ENCODE data around the gene B4GALT2. TPM values are rescaled to one million over a fixed set of nuclear protein-coding genes. Genes with fewer than 3 reads are reported as not detected.
A peak's percentile ranks its signal among the peaks of the same experiment; 100 is the strongest.

Gene B4GALT2
- total RNA-seq, 1 donor from 2014 or later, result 53.9 TPM

GRCh38 chr1:44025816-44026215 is 46.8 kb downstream of the B4GALT2 start:
- Mint-ChIP-seq H3K27me3 (ENCODE audit: low read depth) (no peaks in the 10 kb centered on the region), H3K27ac (no peak overlapping the region), H3K4me3 (ENCODE audit: low read depth) (no peak overlapping the region), H3K4me1 (ENCODE audit: low read depth) (peaks cover 18% of the 10 kb centered on the region), H3K36me3 (ENCODE audit: low read depth) (no peaks in the 10 kb centered on the region), H3K9me3 (no peaks in the 10 kb centered on the region)
- DNase-seq (ENCODE audit: low spot score), result no peak
- intact Hi-C loops (cut with micrococcal nuclease), result no loop called here

- H3K27ac Mint-ChIP-seq, result no peak overlapping the region
- no peaks in the 10 kb centered on the region for H3K36me3 Mint-ChIP-seq (ENCODE audit: low read depth)
- H3K4me3 Mint-ChIP-seq (ENCODE audit: low read depth), result no peak overlapping the region
Measured at GRCh38 chr1:44027320-44027719, 48.3 kb downstream of the B4GALT2 start.

GRCh38 chr1:44029260-44029910 is 50.4 kb downstream of the B4GALT2 start:
- Mint-ChIP-seq H3K9me3 (no peaks in the 10 kb centered on the region), H3K4me1 (ENCODE audit: low read depth) (peaks cover 29% of the 10 kb centered on the region), H3K4me3 (ENCODE audit: low read depth) (peak overlapping the region; percentile 90), H3K36me3 (ENCODE audit: low read depth) (no peaks in the 10 kb centered on the region), H3K27ac (peak overlapping the region; percentile 90), H3K27me3 (ENCODE audit: low read depth) (no peaks in the 10 kb centered on the region)
- intact Hi-C loops (cut with micrococcal nuclease), result no loop called here
- no peak for DNase-seq (ENCODE audit: low spot score)

More at GRCh38 chr1:44027320-44027719, 48.3 kb downstream of the B4GALT2 start:
- peaks cover 25% of the 10 kb centered on the region for H3K4me1 Mint-ChIP-seq (ENCODE audit: low read depth)
- H3K9me3 Mint-ChIP-seq, result no peaks in the 10 kb centered on the region
- no peaks in the 10 kb centered on the region for H3K27me3 Mint-ChIP-seq (ENCODE audit: low read depth)
- intact Hi-C loops (cut with micrococcal nuclease), result no loop called here
- no peak for DNase-seq (ENCODE audit: low spot score)

GRCh38 chr1:44029911-44030604 is 51.0 kb downstream of the B4GALT2 start:
- no peaks in the 10 kb centered on the region for H3K36me3 Mint-ChIP-seq (ENCODE audit: low read depth)
- no peaks in the 10 kb centered on the region for H3K9me3 Mint-ChIP-seq
- peak overlapping the region; percentile 90 for H3K4me3 Mint-ChIP-seq (ENCODE audit: low read depth)
- intact Hi-C loops (cut with micrococcal nuclease), result loop anchor here (2.0 to 10.0 kb wide), 4 partner anchors 38 to 267 kb away; partner anchors contain the start of genes ATP6V0B, CCDC24 and IPO13
- peaks cover 29% of the 10 kb centered on the region for H3K4me1 Mint-ChIP-seq (ENCODE audit: low read depth)
- peak; percentile 86 for DNase-seq (ENCODE audit: low spot score)
- H3K27me3 Mint-ChIP-seq (ENCODE audit: low read depth), result no peaks in the 10 kb centered on the region
- H3K27ac Mint-ChIP-seq, result peak overlapping the region; percentile 90

GRCh38 chr1:44030605-44031251 is 51.7 kb downstream of the B4GALT2 start:
- Mint-ChIP-seq H3K36me3 (ENCODE audit: low read depth) (no peaks in the 10 kb centered on the region), H3K4me1 (ENCODE audit: low read depth) (peaks cover 29% of the 10 kb centered on the region), H3K27me3 (ENCODE audit: low read depth) (no peaks in the 10 kb centered on the region), H3K27ac (peak overlapping the region; percentile 73), H3K9me3 (no peaks in the 10 kb centered on the region), H3K4me3 (ENCODE audit: low read depth) (peak overlapping the region; percentile 84)
- intact Hi-C loops (cut with micrococcal nuclease), result loop anchor here (2.0 to 10.0 kb wide), 4 partner anchors 38 to 268 kb away; partner anchors contain the start of genes ATP6V0B, CCDC24 and IPO13
- peak; percentile 34 for DNase-seq (ENCODE audit: low spot score)

GRCh38 chr1:44031252-44032169 is 52.5 kb downstream of the B4GALT2 start, which contains the start of gene SLC6A9:
Gene SLC6A9, minus strand, starts transcription at chr1:44031462. Its CDS starts 7,185 bp downstream, at chr1:44024277.
- Mint-ChIP-seq H3K27me3 (ENCODE audit: low read depth) (no peaks in the 10 kb centered on the region), H3K4me1 (ENCODE audit: low read depth) (peaks cover 31% of the 10 kb centered on the region), H3K4me3 (ENCODE audit: low read depth) (peak within 1 kb of the TSS; percentile 84)

GRCh38 chr1:44032170-44032790 is 53.3 kb downstream of the B4GALT2 start:
- no peaks in the 10 kb centered on the region for H3K36me3 Mint-ChIP-seq (ENCODE audit: low read depth)
- DNase-seq (ENCODE audit: low spot score), result no peak
- intact Hi-C loops (cut with micrococcal nuclease), result loop anchor here (5.0 to 10.0 kb wide), 2 partner anchors 40 to 87 kb away; partner anchors contain the start of genes CCDC24 and IPO13
- H3K9me3 Mint-ChIP-seq, result no peaks in the 10 kb centered on the region
- no peak overlapping the region for H3K27ac Mint-ChIP-seq
- peaks cover 31% of the 10 kb centered on the region for H3K4me1 Mint-ChIP-seq (ENCODE audit: low read depth)
- H3K4me3 Mint-ChIP-seq (ENCODE audit: low read depth), result peak overlapping the region; percentile 84
- H3K27me3 Mint-ChIP-seq (ENCODE audit: low read depth), result no peaks in the 10 kb centered on the region

More at GRCh38 chr1:44031252-44032169, 52.5 kb downstream of the B4GALT2 start, which contains the start of gene SLC6A9:
- peak within 1 kb of the TSS; percentile 73 for H3K27ac Mint-ChIP-seq
- no peaks in the 10 kb centered on the region for H3K36me3 Mint-ChIP-seq (ENCODE audit: low read depth)
- DNase-seq (ENCODE audit: low spot score), result peak; percentile 26
- intact Hi-C loops (cut with micrococcal nuclease), result loop anchor here (2.0 to 10.0 kb wide), 4 partner anchors 39 to 269 kb away; partner anchors contain the start of genes ATP6V0B, CCDC24 and IPO13
- no peaks in the 10 kb centered on the region for H3K9me3 Mint-ChIP-seq

GRCh38 chr1:44033041-44033575 is 54.1 kb downstream of the B4GALT2 start:
- no peak overlapping the region for H3K27ac Mint-ChIP-seq
- DNase-seq (ENCODE audit: low spot score), result no peak
- intact Hi-C loops (cut with micrococcal nuclease), result loop anchor here (5.0 to 10.0 kb wide), 2 partner anchors 41 to 88 kb away; partner anchors contain the start of genes CCDC24 and IPO13
- peaks cover 29% of the 10 kb centered on the region for H3K4me1 Mint-ChIP-seq (ENCODE audit: low read depth)
- no peaks in the 10 kb centered on the region for H3K9me3 Mint-ChIP-seq
- no peaks in the 10 kb centered on the region for H3K27me3 Mint-ChIP-seq (ENCODE audit: low read depth)
- H3K4me3 Mint-ChIP-seq (ENCODE audit: low read depth), result no peak overlapping the region
- H3K36me3 Mint-ChIP-seq (ENCODE audit: low read depth), result no peaks in the 10 kb centered on the region

- no peak for DNase-seq (ENCODE audit: low spot score)
- Mint-ChIP-seq H3K4me1 (ENCODE audit: low read depth) (peaks cover 25% of the 10 kb centered on the region), H3K27me3 (ENCODE audit: low read depth) (no peaks in the 10 kb centered on the region), H3K4me3 (ENCODE audit: low read depth) (no peak overlapping the region), H3K9me3 (no peaks in the 10 kb centered on the region), H3K36me3 (ENCODE audit: low read depth) (no peaks in the 10 kb centered on the region), H3K27ac (no peak overlapping the region)
- intact Hi-C loops (cut with micrococcal nuclease), result loop anchor here (5.0 to 10.0 kb wide), 2 partner anchors 41 to 89 kb away; partner anchors contain the start of genes CCDC24 and IPO13
Measured at GRCh38 chr1:44033756-44034155, 54.7 kb downstream of the B4GALT2 start.

GRCh38 chr1:44034423-44034822 is 55.4 kb downstream of the B4GALT2 start:
- H3K4me1 Mint-ChIP-seq (ENCODE audit: low read depth), result peaks cover 19% of the 10 kb centered on the region
- H3K36me3 Mint-ChIP-seq (ENCODE audit: low read depth), result no peaks in the 10 kb centered on the region
- intact Hi-C loops (cut with micrococcal nuclease), result loop anchor here (5.0 to 10.0 kb wide), 2 partner anchors 42 to 90 kb away; partner anchors contain the start of genes CCDC24 and IPO13
- H3K9me3 Mint-ChIP-seq, result no peaks in the 10 kb centered on the region
- DNase-seq (ENCODE audit: low spot score), result no peak
- H3K27me3 Mint-ChIP-seq (ENCODE audit: low read depth), result no peaks in the 10 kb centered on the region
- no peak overlapping the region for H3K27ac Mint-ChIP-seq
- H3K4me3 Mint-ChIP-seq (ENCODE audit: low read depth), result no peak overlapping the region
